Osteoblast (primary cell): Measurements from ENCODE around the gene STK33. TPM values are rescaled to one million over a fixed set of nuclear protein-coding genes. Genes with fewer than 3 reads are reported as not detected.

Experiments used
- DNase-seq: peaks from one replicate; pipeline ENCODE4 v3.0.0; 2011; ENCODE audit warnings: low spot score, mixed read lengths; ENCODE audit not compliant: insufficient read length; ENCODE audit errors: missing footprints
- H2AFZ ChIP-seq: 2 replicates; pipeline ENCODE4 v1.6.0; 2011; ENCODE audit warnings: mild to moderate bottlenecking, low read length
- H3K27ac ChIP-seq: 2 replicates; pipeline ENCODE4 v1.5.1; 2011; ENCODE audit warnings: mild to moderate bottlenecking, low read depth, low read length, moderate library complexity
- H3K27me3 ChIP-seq: 2 replicates; pipeline ENCODE4 v1.6.0; 2012; ENCODE audit warnings: mild to moderate bottlenecking, control low read depth, inconsistent platforms, low read length, moderate library complexity; ENCODE audit not compliant: insufficient read depth
- H3K36me3 ChIP-seq: 2 replicates; pipeline ENCODE4 v1.5.1; 2011; ENCODE audit warnings: mild to moderate bottlenecking, low read length, control low read depth, moderate library complexity; ENCODE audit not compliant: insufficient read depth
- H3K4me1 ChIP-seq: 2 replicates; pipeline ENCODE4 v1.5.1; 2011; ENCODE audit warnings: mild to moderate bottlenecking, low read length, control low read depth, moderate library complexity; ENCODE audit not compliant: insufficient read depth
- H3K4me2 ChIP-seq: 2 replicates; pipeline ENCODE4 v1.6.0; 2011; ENCODE audit warnings: mild to moderate bottlenecking, low read length; ENCODE audit not compliant: insufficient read depth
- H3K4me3 ChIP-seq: fragments of 200-600 bp; sonication (generic); 3 replicates; pipeline ENCODE4 v1.5.1; 2012; ENCODE audit warnings: mild to moderate bottlenecking, low read length, inconsistent platforms; ENCODE audit not compliant: insufficient read depth
- H3K79me2 ChIP-seq: 2 replicates; pipeline ENCODE4 v1.6.0; 2012; ENCODE audit warnings: mild to moderate bottlenecking, low read length, control low read depth, inconsistent platforms; ENCODE audit not compliant: insufficient read depth
- H3K9me3 ChIP-seq: 2 replicates; pipeline ENCODE4 v1.5.1; 2011; ENCODE audit warnings: low read depth, low read length, control low read depth
- H4K20me1 ChIP-seq: 2 replicates; pipeline ENCODE4 v1.6.0; 2012; ENCODE audit warnings: mild to moderate bottlenecking, low read length, control low read depth; ENCODE audit not compliant: insufficient read depth
- CTCF ChIP-seq: IDR thresholded peaks from 2 replicates; pipeline ENCODE4 v1.5.1; 2011; ENCODE audit warnings: mild to moderate bottlenecking, low read depth, low read length, moderate library complexity; ENCODE audit errors: extremely low read depth
- total RNA-seq: library from RNA; depleted of rRNA; stranded (reverse); fragments of >200 nt; gene quantifications from 2 replicates; pipeline ENCODE4 v1.2.3, GENCODE V29; 2012

Gene STK33
- total RNA-seq, 1 donor, result 0.72 TPM

- Histone ChIP-seq H4K20me1 (no peaks in the 10 kb centered on the region), H3K9me3 (no peaks in the 10 kb centered on the region), H3K27ac (no peak overlapping the region), H3K4me3 (no peak overlapping the region), H3K27me3 (no peaks in the 10 kb centered on the region), H3K36me3 (no peaks in the 10 kb centered on the region), H3K4me1 (peaks cover 13% of the 10 kb centered on the region), H3K79me2 (no peaks in the 10 kb centered on the region), H3K4me2 (no peak overlapping the region), H2AFZ (no peak overlapping the region)
- TF ChIP-seq CTCF, result no peak
- DNase-seq, result no peak
These were observed 40.5 kb upstream of the STK33 start for GRCh38 chr11:8634498-8634897.

- H3K27ac ChIP-seq, result no peak overlapping the region
- TF ChIP-seq CTCF, result no peak
These were observed 37.5 kb upstream of the STK33 start for GRCh38 chr11:8631395-8632118.

GRCh38 chr11:8624698-8625097 lies 30.7 kb upstream of the STK33 start:
- DNase-seq, result no peak
- Histone ChIP-seq H3K27ac (no peak overlapping the region), H3K79me2 (no peaks in the 10 kb centered on the region), H2AFZ (no peak overlapping the region), H3K4me2 (no peak overlapping the region), H4K20me1 (no peaks in the 10 kb centered on the region), H3K4me3 (no peak overlapping the region), H3K27me3 (no peaks in the 10 kb centered on the region), H3K36me3 (peaks cover 4% of the 10 kb centered on the region), H3K4me1 (no peaks in the 10 kb centered on the region), H3K9me3 (no peaks in the 10 kb centered on the region)
- TF ChIP-seq CTCF, result no peak

More at GRCh38 chr11:8631395-8632118, 37.5 kb upstream of the STK33 start:
- H3K4me2 ChIP-seq, result peak overlapping the region; percentile 31
- H3K79me2 ChIP-seq, result no peaks in the 10 kb centered on the region
- H3K9me3 ChIP-seq, result no peaks in the 10 kb centered on the region
- DNase-seq, result no peak
- no peaks in the 10 kb centered on the region for H4K20me1 ChIP-seq
- H3K36me3 ChIP-seq, result no peaks in the 10 kb centered on the region
- peaks cover 7% of the 10 kb centered on the region for H3K4me1 ChIP-seq
- no peak overlapping the region for H3K4me3 ChIP-seq
- H2AFZ ChIP-seq, result no peak overlapping the region
- H3K27me3 ChIP-seq, result no peaks in the 10 kb centered on the region

- no peak for DNase-seq
- Histone ChIP-seq H3K27me3 (no peaks in the 10 kb centered on the region), H3K27ac (no peak overlapping the region), H3K4me1 (no peaks in the 10 kb centered on the region), H3K4me3 (no peak overlapping the region), H4K20me1 (no peaks in the 10 kb centered on the region), H3K4me2 (no peak overlapping the region), H3K9me3 (no peaks in the 10 kb centered on the region), H3K79me2 (no peaks in the 10 kb centered on the region), H2AFZ (no peak overlapping the region), H3K36me3 (peaks cover 10% of the 10 kb centered on the region)
- TF ChIP-seq CTCF, result no peak
These were observed 27.1 kb upstream of the STK33 start for GRCh38 chr11:8621147-8621546.
